CD14-positive monocyte (primary cell): ENCODE results near the gene TMEM191C. TPM values are rescaled to one million over a fixed set of nuclear protein-coding genes. Genes with fewer than 3 reads are reported as not detected.
A peak's percentile ranks its signal among the peaks of the same experiment; 100 is the strongest.
"Not testable (repeated sequence)": the region's sequence is repeated elsewhere in the genome, so short reads cannot be mapped to it uniquely, and the experiment has no call there.

Experiments
- DNase-seq, 3 donors: peaks; one replicate each; pipeline ENCODE4 v3.0.0-alpha.2; 2011 to 2022
- H2AFZ ChIP-seq: 2 replicates; pipeline ENCODE4 v1.6.0; 2012; ENCODE audit warnings: mild to moderate bottlenecking, low read depth, low read length, inconsistent platforms; ENCODE audit not compliant: insufficient read depth, poor library complexity, severe bottlenecking
- H3K27ac ChIP-seq, 2 donors: 1 replicate in 1 of 2; 2 replicates in 1 of 2; pipeline ENCODE4 v1.5.1; 2012 to 2013; ENCODE audit warnings: low read length in 2 of 2, control low read depth in 1 of 2, inconsistent platforms in 1 of 2, low read depth in 1 of 2, mild to moderate bottlenecking in 1 of 2
- H3K27me3 ChIP-seq, 2 donors: one replicate each; pipeline versions ENCODE4 v1.6.0 to v1.6.1; 2011 to 2013; ENCODE audit warnings: low read length in 2 of 2; ENCODE audit not compliant: control insufficient read depth in 2 of 2, insufficient read depth in 2 of 2
- H3K36me3 ChIP-seq, 2 donors: replicated peaks in 1 of 2; 1 replicate in 1 of 2; 2 replicates in 1 of 2; pipeline versions ENCODE4 v1.5.1 to v1.6.1; 2012 to 2013; ENCODE audit warnings: low read length in 2 of 2, control low read depth in 1 of 2, inconsistent platforms in 1 of 2, mild to moderate bottlenecking in 1 of 2; ENCODE audit not compliant: insufficient read depth in 2 of 2, control insufficient read depth in 1 of 2
- H3K4me1 ChIP-seq, 2 donors: 1 replicate in 1 of 2; 2 replicates in 1 of 2; pipeline versions ENCODE4 v1.5.1 to v1.6.1; 2012 to 2013; ENCODE audit warnings: low read length in 2 of 2, control low read depth in 1 of 2, inconsistent platforms in 1 of 2, mild to moderate bottlenecking in 1 of 2, moderate library complexity in 1 of 2; ENCODE audit not compliant: insufficient read depth in 2 of 2, control insufficient read depth in 1 of 2
- H3K4me2 ChIP-seq: replicated peaks from 2 replicates; pipeline ENCODE3; 2012; ENCODE audit warnings: low read length, moderate library complexity, mild to moderate bottlenecking; ENCODE audit not compliant: poor library complexity, severe bottlenecking; ENCODE audit errors: extremely low read depth
- H3K4me3 ChIP-seq, 3 experiments: fragments of 200-600 bp in 1 of 3; sonication (generic) in 1 of 3; replicated peaks in 1 of 3; 1 replicate in 2 of 3; 2 replicates in 1 of 3; pipeline ENCODE4 v1.5.1; 2011 to 2013; ENCODE audit warnings: low read length in 3 of 3, mild to moderate bottlenecking in 3 of 3, control low read depth in 2 of 3, low read depth in 2 of 3, inconsistent platforms in 1 of 3, moderate library complexity in 1 of 3
- H3K79me2 ChIP-seq: 2 replicates; pipeline ENCODE4 v1.6.0; 2012; ENCODE audit warnings: mild to moderate bottlenecking, control low read depth, inconsistent platforms, low read length, moderate library complexity; ENCODE audit not compliant: insufficient read depth
- H3K9ac ChIP-seq: 2 replicates; pipeline ENCODE4 v1.6.0; 2017; ENCODE audit warnings: low read length, mild to moderate bottlenecking; ENCODE audit not compliant: insufficient read depth, poor library complexity, severe bottlenecking
- H3K9me3 ChIP-seq, 2 donors: replicated peaks in 1 of 2; 1 replicate in 1 of 2; 2 replicates in 1 of 2; pipeline versions ENCODE4 v1.5.1 to v1.6.1; 2012 to 2013; ENCODE audit warnings: low read length in 2 of 2, control low read depth in 1 of 2; ENCODE audit not compliant: control insufficient read depth in 1 of 2, insufficient read depth in 1 of 2
- H4K20me1 ChIP-seq: 2 replicates; pipeline ENCODE4 v1.6.0; 2012; ENCODE audit warnings: mild to moderate bottlenecking, low read length, control low read depth, moderate library complexity; ENCODE audit not compliant: insufficient read depth
- H3K27ac Mint-ChIP-seq, 7 donors: one replicate each; pipeline ENCODE4 v1.8.0; 2020; ENCODE audit warnings: mild to moderate bottlenecking in 7 of 7, mixed read lengths in 7 of 7, moderate library complexity in 6 of 7, inconsistent platforms in 2 of 7
- H3K27me3 Mint-ChIP-seq, 3 donors: one replicate each; pipeline ENCODE4 v1.8.0; 2021 to 2022; ENCODE audit warnings: low read depth in 3 of 3, mild to moderate bottlenecking in 3 of 3, mixed read lengths in 3 of 3, moderate library complexity in 3 of 3, inconsistent platforms in 1 of 3
- H3K36me3 Mint-ChIP-seq, 2 donors: one replicate each; pipeline ENCODE4 v1.8.0; 2020; ENCODE audit warnings: mixed read lengths in 2 of 2, inconsistent platforms in 1 of 2, mild to moderate bottlenecking in 1 of 2
- H3K4me1 Mint-ChIP-seq: one replicate; pipeline ENCODE4 v1.8.0; 2020; ENCODE audit warnings: mild to moderate bottlenecking, mixed read lengths
- H3K4me3 Mint-ChIP-seq, 2 donors: one replicate each; pipeline ENCODE4 v1.8.0; 2020; ENCODE audit warnings: mild to moderate bottlenecking in 2 of 2, mixed read lengths in 2 of 2, moderate library complexity in 1 of 2
- H3K9me3 Mint-ChIP-seq, 7 donors: one replicate each; pipeline ENCODE4 v1.8.0; 2020 to 2022; ENCODE audit warnings: mixed read lengths in 7 of 7, mild to moderate bottlenecking in 6 of 7, moderate library complexity in 6 of 7, inconsistent platforms in 2 of 7
- CTCF ChIP-seq: fragments of 200-600 bp; IDR thresholded peaks from one replicate; pipeline ENCODE4 v1.8.0; 2022; ENCODE audit warnings: antibody characterized with exemption, mild to moderate bottlenecking
- WGBS: methylation state at CpG from one replicate; pipeline ENCODE4 v1.1.5; 2013; ENCODE audit warnings: missing lambda C conversion rate; ENCODE audit not compliant: insufficient coverage; 5-methylcytosine and 5-hydroxymethylcytosine counted together
- intact Hi-C, 2 donors: fragments of 100-400 bp; cut with micrococcal nuclease; formaldehyde crosslinking; loops; one replicate each; pipeline versions ENCODE4 v1.15.0 to v1.15.1; 2023
- polyA plus RNA-seq, 3 donors: library from polyadenylated mRNA; depleted of rRNA in 1 of 3; unstranded in 2 of 3; stranded (reverse) in 1 of 3; fragments of 300-500 nt in 2 of 3; fragments of >200 nt in 1 of 3; fragmentation: Illumina TruSeq in 2 of 3; gene quantifications; 1 replicate in 2 of 3; 2 replicates in 1 of 3; pipeline ENCODE4 v1.2.3, GENCODE V29; 2012 to 2021

TMEM191C gene
- polyA plus RNA-seq, 3 donors: 1.6 to 4.5 (median 4.0) TPM

- DNase-seq, H3K9me3 Mint-ChIP-seq, H3K27ac ChIP-seq, H3K27me3 Mint-ChIP-seq, H3K4me3 ChIP-seq, H3K27me3 ChIP-seq, intact Hi-C loops, H2AFZ ChIP-seq, H3K9ac ChIP-seq, H3K4me1 Mint-ChIP-seq, H3K9me3 ChIP-seq, H3K4me3 Mint-ChIP-seq, H3K4me2 ChIP-seq: not testable (repeated sequence)
- Histone ChIP-seq H3K79me2 (peaks cover 19% of the 10 kb centered on the region), H4K20me1 (peaks cover 11% of the 10 kb centered on the region), H3K4me1 (peaks cover 8 to 10% of the 10 kb centered on the region in 2 donors), H3K36me3 (peaks cover 28 to 42% of the 10 kb centered on the region in 2 donors)
- H3K27ac Mint-ChIP-seq: peak overlapping the region in 1 of 7 donors; percentile 46
- WGBS: no CpG with 5 or more reads among the region's 15 CpGs
- H3K36me3 Mint-ChIP-seq: peaks cover 20 to 36% of the 10 kb centered on the region in 2 donors
These were observed 24.5 kb upstream of the TMEM191C start for GRCh38 chr22:21442646-21443045.

DNA sequence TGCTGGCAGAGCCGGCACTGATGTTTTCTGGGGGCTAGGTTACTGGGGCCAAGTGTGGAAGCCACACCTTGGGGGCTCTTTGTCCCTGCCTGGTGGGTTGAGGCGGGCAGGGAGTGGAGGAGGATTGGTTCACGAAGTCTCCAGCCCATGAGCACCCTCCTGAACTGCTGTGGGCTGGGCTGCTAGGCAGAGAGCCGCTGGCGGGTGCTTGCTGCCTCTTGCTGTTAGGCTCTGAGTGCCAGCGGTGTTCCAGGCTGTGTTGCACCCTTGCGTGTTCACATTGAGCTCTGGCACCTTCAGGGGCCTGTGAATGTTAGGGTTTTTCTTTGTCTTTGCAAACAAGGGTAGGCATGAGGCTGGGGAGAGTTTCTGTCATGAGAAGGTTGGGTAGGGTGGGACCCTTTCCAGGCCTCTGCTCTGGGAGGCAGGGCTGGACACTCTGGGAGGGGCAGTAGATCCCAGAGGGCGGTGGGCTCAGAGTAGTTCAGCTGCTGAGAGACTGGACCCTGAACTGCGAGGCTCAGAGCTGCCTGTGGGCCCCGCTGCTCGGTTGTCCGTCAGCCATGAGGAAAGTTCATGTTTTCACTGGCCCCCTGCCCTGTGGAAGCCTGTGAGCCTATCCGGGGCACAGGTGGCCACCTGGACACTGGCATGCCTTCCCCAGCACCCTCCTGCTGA is 24.0 kb upstream of the TMEM191C start:
- Mint-ChIP-seq H3K27ac (peak overlapping the region in 1 of 7 donors; percentile 46), H3K36me3 (peaks cover 25 to 41% of the 10 kb centered on the region in 2 donors), H3K9me3 (no peaks in the 10 kb centered on the region), H3K27me3 (no peaks in the 10 kb centered on the region), H3K4me1 (peaks cover 5% of the 10 kb centered on the region), H3K4me3 (no peak overlapping the region)
- no peak overlapping the region for H3K4me2 ChIP-seq
- H3K9me3 ChIP-seq: no peaks in the 10 kb centered on the region
- H2AFZ ChIP-seq: no peak overlapping the region
- no peak for DNase-seq
- H3K36me3 ChIP-seq: peaks cover 28 to 42% of the 10 kb centered on the region in 2 donors
- intact Hi-C loops: no loop called here
- H3K79me2 ChIP-seq: peaks cover 19% of the 10 kb centered on the region
- TF ChIP-seq CTCF: no peak
- H3K27me3 ChIP-seq: no peaks in the 10 kb centered on the region
- peaks cover 11% of the 10 kb centered on the region for H4K20me1 ChIP-seq
- no peak overlapping the region for H3K27ac ChIP-seq
- H3K9ac ChIP-seq: no peak overlapping the region
- no peak overlapping the region for H3K4me3 ChIP-seq
- WGBS: 97% methylated on average over 11 of the region's 13 CpGs
- peaks cover 8 to 10% of the 10 kb centered on the region in 2 donors for H3K4me1 ChIP-seq
